PC-9 (cell line): Measurements from ENCODE around the gene CDC42BPA. TPM values are rescaled to one million over a fixed set of nuclear protein-coding genes. Genes with fewer than 3 reads are reported as not detected.

Experiments used
- BruUV-seq: library from RNA; stranded (reverse); fragments of 400-500 nt; replicated peaks from 2 replicates; lab custom pipeline; 2021; lab: Mats Ljungman, UMichigan
- CTCF ChIA-PET: fragments of 300-600 bp; sonication (Branson Sonifier 250); formaldehyde crosslinking; loops from one replicate; lab custom pipeline; 2022; ENCODE audit warnings: antibody characterized with exemption; lab: Charles Lee
- POLR2A ChIA-PET: fragments of 300-600 bp; sonication (Branson Sonifier 250); formaldehyde crosslinking; loops from one replicate; lab custom pipeline; 2022; ENCODE audit warnings: antibody characterized with exemption; ENCODE audit not compliant: unreplicated experiment; lab: Charles Lee
- DNase-seq, 2 experiments: peaks; one replicate each; pipeline versions ENCODE4 v3.0.0 to v3.0.0-alpha.2; 2015 to 2022; ENCODE audit warnings: mixed read lengths in 1 of 2
- H2AFZ ChIP-seq: fragments of 200-600 bp; sonication (generic); 2 replicates; pipeline ENCODE4 v1.8.1; 2017; ENCODE audit warnings: antibody characterized with exemption
- H3F3A ChIP-seq: fragments of 200-600 bp; sonication (generic); 2 replicates; pipeline ENCODE4 v1.8.1; 2017; ENCODE audit warnings: antibody characterized with exemption, mild to moderate bottlenecking, low read depth; ENCODE audit not compliant: insufficient read depth
- H3K27ac ChIP-seq: fragments of 200-600 bp; sonication (generic); 2 replicates; pipeline ENCODE4 v1.6.1; 2016; ENCODE audit warnings: mixed run types
- H3K27me3 ChIP-seq: fragments of 200-600 bp; sonication (generic); 2 replicates; pipeline ENCODE4 v1.6.1; 2016; ENCODE audit warnings: low read depth, mixed run types; ENCODE audit not compliant: insufficient read depth
- H3K36me3 ChIP-seq: fragments of 200-600 bp; sonication (generic); 2 replicates; pipeline ENCODE4 v1.6.1; 2016; ENCODE audit warnings: low read depth, mixed run types
- H3K4me1 ChIP-seq: fragments of 200-600 bp; sonication (generic); replicated peaks from 2 replicates; pipeline ENCODE4 v1.6.1; 2016; ENCODE audit warnings: mixed run types; ENCODE audit not compliant: insufficient read depth
- H3K4me2 ChIP-seq: fragments of 200-600 bp; sonication (generic); 2 replicates; pipeline ENCODE4 v1.6.1; 2017; ENCODE audit warnings: mixed run types
- H3K4me3 ChIP-seq: fragments of 200-600 bp; sonication (generic); 2 replicates; pipeline ENCODE4 v1.6.1; 2016; ENCODE audit warnings: mixed run types
- H3K79me2 ChIP-seq: fragments of 200-600 bp; sonication (generic); 2 replicates; pipeline ENCODE4 v1.6.1; 2017; ENCODE audit warnings: low read depth, mixed run types
- H3K9me2 ChIP-seq: fragments of 200-600 bp; sonication (generic); 2 replicates; pipeline ENCODE4 v1.8.1; 2017; ENCODE audit warnings: mild to moderate bottlenecking; ENCODE audit not compliant: insufficient read depth
- H3K9me3 ChIP-seq: fragments of 200-600 bp; sonication (generic); 2 replicates; pipeline ENCODE4 v1.8.1; 2016; ENCODE audit warnings: low read depth; ENCODE audit not compliant: insufficient read depth
- H4K20me1 ChIP-seq: fragments of 200-600 bp; sonication (generic); 2 replicates; pipeline ENCODE4 v1.8.1; 2017; ENCODE audit not compliant: insufficient read depth
- CTCF ChIP-seq: fragments of 200-600 bp; sonication (generic); conservative IDR thresholded peaks from 2 replicates; pipeline ENCODE4 v1.6.1; 2017; ENCODE audit warnings: mixed run types, antibody characterized with exemption, mild to moderate bottlenecking, moderate library complexity
- EZH2 ChIP-seq: fragments of 200-600 bp; sonication (generic); IDR thresholded peaks from 2 replicates; pipeline ENCODE4 v1.8.0; 2017; ENCODE audit warnings: antibody characterized with exemption, low read depth
- intact Hi-C: fragments of 100-400 bp; cut with micrococcal nuclease; formaldehyde crosslinking; loops from one replicate; pipeline ENCODE4 v1.10.0; 2022; ENCODE audit not compliant: unreplicated experiment
- total RNA-seq: library from RNA; stranded (reverse); gene quantifications from 2 replicates; pipeline ENCODE4 v1.2.3, GENCODE V29; 2021

Gene CDC42BPA
- total RNA-seq, 1 experiment from 2014 or later, result 47.5 TPM

- H3K27ac ChIP-seq, result no peak overlapping the region
- H3K4me2 ChIP-seq, result no peak overlapping the region
- TF ChIP-seq EZH2, result no peak
- no peak for TF ChIP-seq CTCF
- H3K79me2 ChIP-seq, result no peaks in the 10 kb centered on the region
- BruUV-seq, result no TSS peak
- ChIA-PET CTCF (interaction anchor here (0.7 kb wide), 1 partner anchor 191 kb away, joined by 3 read pairs; no protein-coding TSS in a partner anchor), POLR2A (no interaction called here)
- no peaks in the 10 kb centered on the region for H3K9me3 ChIP-seq
- no peaks in the 10 kb centered on the region for H3K27me3 ChIP-seq
- no peaks in the 10 kb centered on the region for H3K36me3 ChIP-seq
- no peak overlapping the region for H3K4me3 ChIP-seq
- no peak for DNase-seq
- H4K20me1 ChIP-seq, result no peaks in the 10 kb centered on the region; the same call in 1 of the 2 replicates
- intact Hi-C loops, result no loop called here
- no peaks in the 10 kb centered on the region for H3K4me1 ChIP-seq
- H2AFZ ChIP-seq, result no peak overlapping the region
- no peaks in the 10 kb centered on the region; the same call in 1 of the 2 replicates for H3F3A ChIP-seq
- no peaks in the 10 kb centered on the region for H3K9me2 ChIP-seq
Measured at GRCh38 chr1:227192163-227192562, 126.1 kb downstream of the CDC42BPA start.

- Histone ChIP-seq H3K4me2 (no peak overlapping the region), H3K4me1 (no peaks in the 10 kb centered on the region), H3K9me2 (no peaks in the 10 kb centered on the region), H2AFZ (no peak overlapping the region), H3F3A (no peaks in the 10 kb centered on the region), H4K20me1 (peaks cover 2% of the 10 kb centered on the region; the same call in 1 of the 2 replicates), H3K27ac (no peak overlapping the region), H3K27me3 (no peaks in the 10 kb centered on the region), H3K36me3 (no peaks in the 10 kb centered on the region), H3K4me3 (no peak overlapping the region), H3K9me3 (no peaks in the 10 kb centered on the region), H3K79me2 (no peaks in the 10 kb centered on the region)
- ChIA-PET CTCF (interaction anchor here (0.6 kb wide), 1 partner anchor 121 kb away, joined by 3 read pairs; no protein-coding TSS in a partner anchor), POLR2A (no interaction called here)
- no TSS peak for BruUV-seq
- intact Hi-C loops, result no loop called here
- TF ChIP-seq CTCF (no peak), EZH2 (no peak)
- no peak for DNase-seq
Measured at GRCh38 chr1:227191607-227192006, 126.7 kb downstream of the CDC42BPA start.

GRCh38 chr1:227190321-227190720 is 128.0 kb downstream of the CDC42BPA start:
- Histone ChIP-seq H2AFZ (no peak overlapping the region), H3K79me2 (no peaks in the 10 kb centered on the region), H3K4me1 (no peaks in the 10 kb centered on the region), H4K20me1 (peaks cover 3% of the 10 kb centered on the region; the same call in 1 of the 2 replicates), H3K36me3 (no peaks in the 10 kb centered on the region), H3K9me2 (no peaks in the 10 kb centered on the region), H3K27ac (no peak overlapping the region), H3K9me3 (no peaks in the 10 kb centered on the region), H3F3A (no peaks in the 10 kb centered on the region), H3K4me2 (no peak overlapping the region), H3K4me3 (no peak overlapping the region), H3K27me3 (no peaks in the 10 kb centered on the region)
- POLR2A ChIA-PET, result no interaction called here
- BruUV-seq, result no TSS peak
- CTCF ChIA-PET, result interaction anchor here (0.6 kb wide), 1 partner anchor 1020 kb away, joined by 4 read pairs; no protein-coding TSS in a partner anchor
- no peak for TF ChIP-seq CTCF
- no peak for TF ChIP-seq EZH2
- intact Hi-C loops, result no loop called here
- no peak for DNase-seq
